GM19324 (cell line): ENCODE results near the gene APOL2.

Experiments used
- ATAC-seq: cut with Tn5 transposase; IDR thresholded peaks from one replicate; pipeline ENCODE4 v1.9.1; 2021; ENCODE audit warnings: mild to moderate bottlenecking, moderate library complexity; ENCODE audit not compliant: unreplicated experiment, low FRiP score

Gene APOL2

GRCh38 chr22:36182056-36182455, 57.3 kb downstream of the APOL2 start:
- ATAC-seq = no peak

GRCh38 chr22:36180928-36181327, 58.4 kb downstream of the APOL2 start:
- ATAC-seq = no peak

GRCh38 chr22:36180038-36180880, 59.1 kb downstream of the APOL2 start:
- no peak for ATAC-seq

- ATAC-seq = no peak
Measured at GRCh38 chr22:36177160-36177559, 62.2 kb downstream of the APOL2 start.
